ENCODE data around the gene BANK1.
"Not testable (repeated sequence)": the region's sequence is repeated elsewhere in the genome, so short reads cannot be mapped to it uniquely, and the experiment has no call there.

The BANK1 gene

DNA sequence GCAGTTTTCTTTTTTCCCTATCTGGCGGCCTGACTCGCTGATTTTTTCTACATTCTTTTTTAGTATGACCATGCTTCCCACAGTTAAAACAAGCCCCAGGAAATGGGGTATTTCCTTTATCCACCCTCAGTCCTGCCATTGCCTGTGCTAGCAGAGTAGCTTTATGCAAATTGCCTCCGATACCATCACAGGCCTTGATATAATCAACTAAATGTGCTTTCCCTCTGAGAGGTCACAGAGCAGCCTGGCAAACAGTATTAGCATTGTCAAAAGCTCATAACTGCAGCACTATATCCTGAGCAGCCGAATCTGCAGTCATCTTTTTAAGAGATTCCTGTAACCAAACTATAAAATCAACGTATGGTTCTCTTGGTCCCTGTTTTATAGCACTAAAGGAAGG, 115.0 kb downstream of the BANK1 start:
- DNase-seq: not testable (repeated sequence)

DNA sequence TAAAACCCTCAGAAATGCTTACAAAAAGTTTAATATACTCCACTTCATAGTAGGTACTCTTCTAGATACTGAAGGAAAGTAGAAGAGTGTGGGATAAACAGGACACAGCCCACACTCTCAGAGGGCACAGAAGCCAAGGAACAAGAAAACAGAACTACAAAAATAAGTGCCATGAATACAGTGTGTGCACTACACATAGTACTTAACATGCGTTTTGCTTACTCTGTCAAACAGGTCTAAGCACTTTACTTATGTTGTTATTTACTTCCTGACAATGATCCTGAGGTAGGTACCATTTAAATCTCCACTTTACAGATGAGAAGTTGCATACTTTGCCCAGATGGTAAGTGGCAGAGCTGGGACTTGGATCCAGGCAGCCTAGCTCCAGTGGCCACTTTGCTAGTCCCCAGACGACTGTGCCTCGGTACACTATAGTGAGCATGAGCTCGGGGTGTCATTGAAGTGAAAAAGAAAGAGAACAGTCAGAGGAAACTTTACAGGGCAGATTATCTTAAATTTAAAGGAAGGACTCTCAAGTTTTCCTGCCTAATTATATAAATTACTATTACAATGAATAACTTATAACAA, 120.3 kb downstream of the BANK1 start:
- no peak for DNase-seq

DNA sequence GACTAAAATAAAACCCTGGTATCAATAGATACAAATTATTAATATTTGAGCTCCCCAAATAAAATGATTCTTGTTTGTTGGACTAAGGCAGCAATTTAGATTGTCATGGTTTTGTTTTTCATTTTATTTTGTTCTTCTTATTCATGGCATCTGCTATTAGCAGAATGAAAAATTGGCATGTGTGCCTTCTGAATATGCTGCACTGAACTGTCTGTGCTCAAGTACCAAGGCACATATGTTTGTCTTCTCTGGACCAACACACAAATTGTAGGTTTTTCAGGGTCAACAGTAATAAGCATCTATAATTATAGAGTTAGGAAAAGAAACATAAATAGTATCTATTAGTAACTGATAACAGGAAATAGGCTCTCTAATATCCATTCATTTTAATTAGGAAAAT, 121.1 kb downstream of the BANK1 start:
- no peak for DNase-seq

DNA sequence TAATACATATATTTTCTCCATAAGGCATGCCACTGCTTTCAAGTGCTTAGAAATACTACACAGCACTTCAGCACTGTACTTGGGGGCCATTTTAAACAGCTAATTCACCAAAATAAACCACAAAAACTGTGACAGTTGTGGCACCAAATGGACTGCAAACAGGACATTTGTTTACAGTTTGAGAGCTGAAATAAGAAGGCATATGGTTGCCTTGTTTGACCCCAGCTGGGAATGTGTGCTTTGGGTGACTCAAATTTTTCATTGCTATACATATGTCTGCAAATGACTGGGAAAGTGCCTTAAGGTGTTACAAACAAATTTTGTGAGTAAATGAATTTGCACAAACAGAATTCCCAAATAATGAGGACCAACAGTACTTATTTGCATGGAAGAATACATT, 124.2 kb downstream of the BANK1 start:
- DNase-seq: no peak

DNA sequence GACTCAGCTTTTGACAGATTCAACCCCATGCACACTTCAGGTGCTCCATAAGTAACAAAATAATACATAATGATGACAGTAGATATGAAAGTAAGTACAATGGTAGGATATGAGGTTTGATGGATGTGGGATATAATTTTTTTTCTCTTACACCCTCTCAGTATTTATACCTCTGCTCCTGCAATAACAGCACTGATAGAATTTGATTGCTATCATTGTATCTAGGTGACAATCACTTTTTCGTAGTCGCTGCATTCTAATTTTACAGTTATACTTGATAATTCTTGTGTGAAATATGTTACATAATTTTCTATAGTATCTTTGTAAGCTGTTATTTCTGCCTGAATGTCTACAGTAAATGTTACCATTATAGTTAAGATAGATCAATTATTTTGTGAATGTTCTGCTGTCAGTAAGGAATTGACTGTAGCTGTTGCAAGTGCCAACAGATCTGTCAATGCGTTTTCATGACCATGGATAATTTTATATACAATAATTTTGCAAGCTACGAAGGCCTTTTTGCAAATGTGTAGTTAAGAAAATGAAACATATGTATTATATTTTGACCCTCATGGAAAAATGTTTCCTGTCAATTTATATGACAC, 128.9 kb downstream of the BANK1 start:
- DNase-seq: no peak

DNA sequence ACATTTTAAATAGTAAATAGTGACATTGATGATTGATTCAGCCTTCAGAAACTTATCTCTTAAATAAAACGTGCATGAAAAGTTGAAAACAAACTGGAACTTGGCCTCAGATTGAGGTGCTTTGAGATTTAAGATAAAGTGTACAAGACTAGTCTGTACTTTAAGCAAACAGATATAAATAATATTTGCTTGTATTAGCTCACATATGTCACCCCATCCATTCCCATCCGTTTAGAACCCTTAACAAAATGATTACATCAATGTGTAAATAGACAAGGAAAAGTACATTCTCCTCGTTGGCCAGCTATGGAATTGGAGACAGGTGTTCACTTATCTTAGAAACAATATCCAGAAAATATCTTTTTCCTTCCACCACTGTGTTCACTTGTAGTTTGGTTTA, 130.8 kb downstream of the BANK1 start:
- DNase-seq: no peak

DNA sequence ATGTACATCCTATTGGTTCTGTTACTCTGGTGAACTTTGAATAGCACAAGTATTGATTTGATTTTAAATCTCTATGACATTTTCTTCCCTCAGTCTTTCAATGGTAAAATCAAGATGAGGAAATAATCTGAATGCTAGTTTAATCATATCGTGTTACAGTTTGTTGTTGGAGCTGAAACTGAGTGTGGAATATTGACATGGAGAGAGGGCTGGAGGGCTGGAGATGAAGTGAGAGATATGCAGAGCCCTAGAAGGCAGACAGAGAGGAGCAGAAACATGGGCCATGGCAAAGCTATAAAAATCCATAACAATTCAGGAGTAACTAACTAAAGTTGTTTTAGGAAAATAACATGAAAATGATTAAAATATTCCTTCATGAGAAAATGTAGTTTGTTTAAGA, 141.1 kb downstream of the BANK1 start:
- DNase-seq: no peak

DNA sequence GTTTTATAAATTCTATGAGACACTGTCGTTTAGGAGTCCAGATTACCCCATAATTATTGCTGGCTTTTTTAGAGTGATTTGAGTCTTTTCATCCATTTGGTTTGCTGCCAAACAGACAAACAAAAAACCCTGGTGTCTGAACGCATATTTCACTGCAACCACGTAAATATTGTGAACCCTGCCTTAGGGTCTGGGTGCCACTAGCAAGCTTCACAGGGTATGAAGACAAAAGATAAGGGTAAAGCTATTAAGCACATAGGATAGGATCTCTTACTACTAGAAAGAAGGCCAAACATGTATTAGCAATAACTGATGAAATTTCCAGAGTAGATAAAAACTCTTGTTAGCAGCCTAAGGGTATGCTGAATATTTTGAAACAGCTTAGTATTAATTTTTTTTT, 143.3 kb downstream of the BANK1 start:
- DNase-seq: no peak

DNA sequence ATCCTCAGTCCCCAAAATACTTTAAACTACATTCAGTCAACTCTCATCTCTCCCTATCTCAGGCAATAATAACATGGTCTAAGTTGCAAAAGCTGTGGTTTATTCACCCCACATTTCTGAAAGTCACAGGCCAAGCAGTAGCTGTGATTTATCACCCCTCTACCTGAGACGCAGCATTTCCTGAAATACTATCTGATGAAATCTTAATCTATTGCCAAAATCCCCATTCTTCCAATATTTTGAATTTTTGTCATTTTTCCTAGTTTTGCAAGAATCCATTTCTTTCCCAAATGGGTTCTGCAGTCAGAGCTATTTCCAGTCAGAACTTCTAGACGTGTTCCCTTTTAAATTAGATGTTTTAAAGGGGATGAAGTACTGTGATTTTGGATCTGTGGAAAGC, 148.3 kb downstream of the BANK1 start:
- no peak for DNase-seq

DNA sequence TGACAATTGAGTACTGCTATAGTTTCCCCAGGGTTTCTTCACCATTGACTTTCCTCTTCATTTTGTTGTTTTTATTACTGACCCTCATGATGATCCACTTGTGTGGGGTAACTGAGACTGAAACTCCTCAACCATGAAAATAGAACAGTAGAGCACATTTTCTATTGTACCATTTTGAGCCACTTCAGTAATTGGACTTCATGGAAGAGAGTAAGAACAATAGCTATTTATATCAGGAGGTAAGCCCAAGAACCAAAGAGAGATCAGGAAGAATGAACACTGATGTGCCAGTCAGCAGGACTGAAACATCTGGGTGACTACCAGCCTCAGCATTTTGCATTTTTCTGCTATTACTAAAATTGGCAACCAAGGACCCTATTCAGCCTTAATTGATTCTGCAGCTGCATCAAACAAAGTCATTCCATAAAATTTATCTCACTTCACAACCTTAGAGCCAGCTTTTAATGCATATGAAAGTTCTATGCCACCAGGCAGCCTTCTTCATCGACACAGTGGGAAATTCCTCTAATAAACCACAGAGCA, 151.4 kb downstream of the BANK1 start:
- no peak for DNase-seq

DNA sequence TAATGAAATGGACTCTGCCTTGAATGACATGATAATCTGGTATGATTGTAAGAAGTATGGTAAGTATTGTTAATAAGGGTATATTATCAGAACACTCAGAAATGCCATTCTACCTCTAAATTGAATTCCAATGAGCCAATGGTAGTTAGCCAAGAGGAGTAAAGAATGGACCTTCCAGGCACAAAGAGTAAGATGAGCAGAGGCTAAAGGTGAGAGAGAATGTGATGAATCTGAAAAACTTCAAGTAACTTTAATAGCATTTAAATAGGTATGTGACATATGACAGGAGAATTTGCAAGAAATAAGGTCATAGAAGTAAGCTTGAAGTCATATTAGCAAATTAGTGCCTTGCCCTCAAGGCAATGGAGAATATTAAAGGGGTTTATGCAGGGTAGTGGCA, 152.4 kb downstream of the BANK1 start:
- DNase-seq: no peak

DNA sequence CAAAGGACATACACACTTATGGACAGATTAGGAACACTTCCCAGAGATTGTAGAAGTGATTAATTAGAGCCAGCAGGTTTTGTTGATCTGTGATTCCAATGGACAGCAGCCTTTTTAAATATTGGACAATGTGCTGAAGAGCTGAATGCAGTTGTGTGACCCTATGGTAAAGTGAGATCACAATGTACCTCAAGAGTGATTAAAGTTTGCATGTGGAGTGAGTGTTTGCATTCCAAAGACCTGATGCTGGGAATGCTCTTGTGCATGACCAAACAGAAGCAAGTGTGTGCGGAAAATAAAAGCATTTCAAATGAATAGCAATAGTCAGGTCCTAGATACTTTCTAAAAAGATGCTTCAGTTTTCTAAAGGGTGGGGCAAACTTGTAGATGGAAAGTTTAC, 154.1 kb downstream of the BANK1 start:
- DNase-seq: no peak

DNA sequence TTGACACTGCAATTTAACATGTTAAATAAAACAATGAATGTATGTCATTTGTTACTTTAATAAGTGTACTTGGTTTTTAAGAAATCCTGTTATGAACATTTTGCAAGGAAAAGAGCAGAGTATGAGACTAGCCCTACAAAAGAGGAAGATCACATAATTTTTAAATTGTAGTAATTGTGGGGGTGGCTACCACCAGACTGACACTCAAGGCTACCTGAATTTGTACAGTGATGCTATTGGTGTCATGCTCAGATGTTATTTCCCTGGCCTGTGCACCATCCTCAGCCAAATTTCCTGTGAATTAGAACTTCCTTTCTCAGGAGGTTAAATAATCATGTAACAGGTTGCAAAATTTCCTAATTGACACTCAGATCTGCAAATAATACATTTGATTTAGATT, 157.5 kb downstream of the BANK1 start:
- DNase-seq: no peak

DNA sequence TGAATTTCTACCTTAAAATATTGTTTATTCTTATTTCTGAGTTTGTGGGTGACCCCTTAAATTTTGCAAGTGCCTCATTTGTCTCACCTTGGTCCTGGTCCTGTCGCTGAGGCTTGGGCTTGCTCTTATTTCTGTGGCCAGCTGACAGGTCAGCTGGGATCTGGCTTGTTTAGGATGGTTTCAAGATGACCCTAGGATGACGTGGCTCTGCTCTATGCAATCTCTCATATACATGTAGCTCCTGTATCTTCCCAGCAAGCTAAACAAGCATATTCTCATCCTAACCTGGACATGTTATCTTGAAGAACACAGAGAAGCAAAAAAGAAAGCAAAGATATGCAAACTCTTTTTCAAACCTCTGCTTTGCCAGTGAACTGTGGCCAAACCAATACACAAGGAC, 158.4 kb downstream of the BANK1 start:
- no peak for DNase-seq

DNA sequence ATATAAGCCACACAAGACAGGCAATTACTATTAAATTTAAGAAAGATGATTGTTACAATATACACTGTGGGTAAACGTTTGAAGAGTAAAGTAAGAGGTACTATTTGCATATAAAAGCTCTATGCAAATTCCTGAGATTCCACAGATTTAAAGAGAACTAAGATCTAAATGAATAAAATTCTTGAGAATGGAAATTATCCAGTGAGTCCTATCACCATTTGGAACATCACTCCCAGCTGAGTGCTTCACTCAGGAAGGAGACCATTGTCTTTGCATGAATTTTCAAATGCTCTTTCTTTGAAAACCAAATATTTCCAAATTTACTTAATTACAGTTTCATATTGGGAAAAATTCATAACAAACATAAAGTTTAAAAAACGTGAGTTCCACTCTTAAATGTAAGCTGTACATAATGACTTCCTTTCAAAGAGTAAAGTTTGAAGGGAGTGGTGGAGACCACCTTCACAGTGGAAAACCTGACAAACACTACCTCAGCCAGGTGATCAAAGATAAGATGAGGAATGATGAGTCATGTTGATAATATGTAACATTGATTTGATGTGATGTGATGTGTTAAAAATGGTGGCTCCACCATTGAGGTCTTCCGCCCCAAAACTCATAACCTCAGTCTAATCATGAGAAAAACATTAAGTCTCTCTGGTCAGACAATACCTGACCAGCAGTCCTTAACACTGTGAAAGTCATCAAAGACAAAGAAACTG, 159.9 kb downstream of the BANK1 start:
- no peak for DNase-seq

DNA sequence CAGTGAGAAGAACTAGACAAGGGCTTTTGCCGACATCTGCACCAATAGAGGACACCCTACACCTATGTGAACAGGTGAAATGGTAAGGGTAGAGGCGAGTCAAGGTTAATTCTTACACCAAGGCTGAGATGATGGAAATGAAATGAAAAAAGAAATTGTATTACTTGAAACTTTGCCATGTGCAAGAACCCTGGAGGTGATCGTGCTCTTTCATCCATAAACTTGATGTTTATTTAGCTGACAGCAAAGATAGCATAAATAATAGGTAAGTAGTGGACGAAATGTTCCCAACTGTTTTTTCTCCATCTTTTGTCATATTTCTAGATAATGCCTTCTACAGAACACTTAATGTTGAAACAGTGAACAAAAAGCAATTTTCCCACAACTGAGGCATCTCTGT, 162.5 kb downstream of the BANK1 start:
- no peak for DNase-seq

DNA sequence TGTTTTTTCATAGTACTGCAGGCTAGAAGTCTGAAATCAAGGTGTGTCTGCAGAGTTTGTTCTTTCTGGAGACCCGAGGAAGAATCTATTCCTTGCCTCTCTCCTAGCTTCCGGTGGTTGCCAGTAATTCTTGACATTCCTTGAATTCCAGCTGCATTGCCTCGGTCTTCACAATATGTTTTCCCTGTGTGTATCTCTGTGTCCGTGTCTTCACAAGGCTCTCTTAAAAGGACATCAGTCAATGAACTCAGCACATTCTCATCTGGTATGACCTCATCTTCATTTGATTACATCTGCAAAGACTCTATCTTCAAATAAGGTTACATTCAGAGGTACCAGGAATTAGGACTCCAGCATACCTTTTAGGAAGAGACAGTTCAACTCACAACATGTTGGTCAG, 163.4 kb downstream of the BANK1 start:
- no peak for DNase-seq

DNA sequence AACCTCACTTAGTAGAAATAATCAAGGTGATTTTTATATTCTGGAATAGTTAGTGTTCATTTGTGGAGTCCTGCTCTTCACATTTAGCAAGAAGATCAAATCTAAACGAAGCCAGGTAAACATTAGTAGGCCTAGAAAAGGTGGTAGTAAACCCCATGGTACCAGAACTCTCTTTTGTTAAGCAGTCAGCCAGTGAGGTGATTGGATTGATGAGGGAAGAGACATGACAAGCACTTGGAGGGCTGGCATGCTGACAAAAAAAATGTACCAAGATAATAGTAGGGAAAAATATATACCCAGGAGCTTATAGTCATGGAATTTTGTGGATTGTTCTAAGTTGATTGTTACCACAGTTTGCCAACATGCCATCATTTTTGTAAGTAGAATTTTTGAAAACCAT, 163.8 kb downstream of the BANK1 start:
- no peak for DNase-seq

DNA sequence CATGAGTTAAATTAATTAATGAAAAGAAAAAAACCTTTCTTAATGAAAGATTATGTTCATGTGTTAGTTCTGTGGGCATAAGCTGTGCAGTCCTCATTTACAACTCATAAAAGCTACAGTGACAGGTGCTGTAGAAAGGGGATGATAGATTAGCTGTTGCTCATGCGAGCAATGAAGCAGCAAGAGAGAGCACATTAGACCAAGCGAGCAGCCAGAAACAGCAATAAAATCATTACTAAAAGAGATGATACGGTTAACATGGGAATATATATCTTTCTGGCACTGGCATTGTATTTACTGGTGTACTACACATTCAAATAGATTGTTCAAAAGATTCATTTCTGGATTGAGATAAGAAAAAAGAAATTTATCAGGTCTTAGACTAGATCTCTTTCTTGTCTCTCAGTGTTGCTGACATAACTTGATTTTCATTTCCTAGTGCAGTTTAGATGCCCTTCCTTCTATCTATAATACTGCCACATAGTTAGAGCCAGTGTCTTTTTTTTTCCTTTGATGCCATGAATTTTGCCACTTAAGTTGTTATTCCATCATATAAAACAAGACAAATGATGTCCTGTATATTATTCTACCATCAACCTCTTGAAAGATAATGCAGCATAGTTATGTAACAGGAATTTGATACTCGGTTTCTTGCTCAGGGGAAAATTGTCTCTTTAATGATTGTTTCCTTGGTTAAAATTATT, 164.6 kb downstream of the BANK1 start:
- no peak for DNase-seq

DNA sequence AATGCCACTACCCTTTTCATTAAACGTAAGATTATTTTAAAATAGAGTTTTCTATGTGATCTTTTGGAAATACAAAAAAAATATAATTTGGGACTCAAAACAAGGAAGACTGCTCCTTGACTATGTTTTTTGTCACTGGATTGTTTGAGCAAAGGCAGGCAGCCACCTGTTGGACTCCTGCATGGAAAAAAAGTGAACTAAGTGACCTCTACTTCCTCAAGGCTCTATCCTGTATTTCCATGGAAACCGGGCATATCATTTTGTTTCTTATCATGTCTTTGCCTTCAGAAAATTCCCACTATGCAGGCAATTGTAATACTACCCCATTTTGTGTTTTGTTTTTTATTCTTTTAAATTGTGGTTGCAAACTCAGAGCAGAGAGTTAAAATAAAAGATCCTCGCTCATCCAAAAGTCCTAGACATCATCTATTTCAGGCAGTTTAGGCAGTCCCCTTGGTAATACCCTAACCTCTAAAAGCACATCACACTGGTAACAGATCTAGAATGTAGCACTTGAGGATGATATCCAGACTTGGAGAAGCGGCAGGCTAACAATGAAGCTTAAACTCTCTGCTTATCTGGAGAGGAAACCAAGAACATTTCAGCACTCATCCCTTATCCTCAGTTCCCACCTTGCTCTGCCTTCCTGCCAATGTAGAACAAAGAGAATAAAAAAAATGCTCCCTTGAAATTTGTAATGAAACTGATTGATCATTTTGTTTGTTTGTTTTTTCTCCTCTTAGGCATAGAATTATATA, 165.7 kb downstream of the BANK1 start:
- no peak for DNase-seq

DNA sequence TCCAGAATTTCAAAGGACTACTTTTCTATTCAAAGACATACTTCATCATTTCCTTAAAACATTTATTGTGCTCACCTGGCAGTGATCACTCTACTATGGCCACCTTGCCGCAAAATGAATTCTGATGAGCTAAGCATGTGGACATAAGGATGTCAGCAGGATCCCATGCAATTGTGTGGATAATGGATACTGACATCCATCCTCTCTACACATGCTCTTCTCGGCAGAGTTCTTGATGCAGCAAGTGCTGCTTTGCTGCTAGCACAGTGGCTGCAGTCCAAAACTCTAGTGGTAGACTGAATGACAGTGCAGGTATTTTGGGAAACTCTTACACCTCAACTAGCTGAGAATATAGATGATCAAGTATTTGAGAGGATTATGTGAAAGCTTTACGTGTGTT, 168.0 kb downstream of the BANK1 start:
- DNase-seq: no peak

DNA sequence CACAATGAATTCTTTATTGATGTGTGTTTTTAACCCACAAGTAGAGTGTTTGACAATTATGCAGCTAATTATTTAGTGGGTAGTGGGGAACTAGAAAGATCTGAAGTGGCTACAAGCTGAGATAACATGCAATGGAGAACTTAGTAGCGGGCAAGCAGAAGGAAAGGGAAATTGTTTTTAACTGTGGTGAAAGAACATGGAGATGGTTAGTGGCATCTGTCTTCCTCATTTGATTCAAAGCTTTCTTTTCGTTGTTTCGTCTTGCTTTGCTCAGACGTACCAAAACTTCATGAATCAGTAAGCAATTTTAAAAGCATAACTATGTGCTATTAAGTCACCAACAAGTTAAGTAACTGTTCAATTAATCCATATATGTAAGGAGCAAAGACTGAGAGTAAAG, 169.9 kb downstream of the BANK1 start:
- DNase-seq: no peak

DNA sequence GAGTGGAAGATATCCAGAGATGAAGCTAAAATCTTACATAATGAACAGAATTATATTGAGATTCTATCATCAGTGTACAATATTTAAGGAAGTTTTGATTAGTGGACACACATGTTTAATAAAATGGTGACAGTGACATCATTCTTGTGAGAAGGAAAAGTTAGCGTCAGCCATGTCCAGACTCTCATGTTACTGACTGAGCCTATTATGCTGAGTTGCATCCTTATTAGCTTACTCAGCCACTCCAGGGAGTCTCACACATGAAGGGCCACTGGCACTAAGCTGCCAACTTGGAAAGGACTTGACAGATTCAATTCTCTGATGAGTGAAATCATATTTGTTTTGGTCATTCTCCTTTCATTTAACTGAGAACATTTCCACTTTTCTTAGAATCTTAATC, 170.6 kb downstream of the BANK1 start:
- DNase-seq: no peak

Measured in effector CD4-positive, alpha-beta T cell (primary cell).